GM18505 (cell line): ENCODE results near the gene NTRK2.

Experiments
- ATAC-seq: cut with Tn5 transposase; IDR thresholded peaks from one replicate; pipeline ENCODE4 v1.9.1; 2021; ENCODE audit not compliant: unreplicated experiment
- POLR2A ChIP-seq: IDR thresholded peaks from 4 replicates; pipeline ENCODE4 v1.6.1; 2011; ENCODE audit warnings: borderline replicate concordance; ENCODE audit not compliant: insufficient read depth, insufficient read length; ENCODE audit errors: extremely low read depth

The NTRK2 gene

DNA sequence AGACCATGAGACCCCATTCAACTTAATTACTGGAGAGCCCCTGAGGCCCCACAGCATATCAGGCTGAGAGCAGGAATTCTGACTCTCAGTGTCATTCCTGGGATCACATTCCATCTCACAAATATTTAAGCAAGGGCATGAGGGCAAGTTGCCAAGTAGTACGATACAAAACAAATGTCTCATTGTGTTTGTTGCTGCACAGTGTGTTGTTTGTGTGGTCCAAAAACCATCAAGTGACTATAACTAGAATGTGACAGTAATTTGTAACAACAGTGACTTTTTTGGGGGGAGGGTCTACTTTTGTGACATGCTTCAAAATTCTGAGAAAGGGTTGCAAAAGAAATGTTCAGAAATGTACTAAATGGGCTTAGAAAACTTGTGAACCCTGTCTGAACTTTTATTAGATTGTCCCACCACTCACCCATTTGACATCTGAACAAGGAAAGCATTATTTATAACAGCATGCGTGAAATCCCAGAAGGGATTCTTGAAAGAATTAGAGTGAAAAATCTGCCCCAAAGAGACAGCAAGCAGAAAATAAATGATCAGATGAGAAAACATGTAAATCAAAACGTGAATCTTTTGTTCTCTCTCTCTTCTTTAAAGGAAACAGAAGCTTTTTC, 347.0 kb downstream of the NTRK2 start:
- no peak for ATAC-seq
- no peak for TF ChIP-seq POLR2A

DNA sequence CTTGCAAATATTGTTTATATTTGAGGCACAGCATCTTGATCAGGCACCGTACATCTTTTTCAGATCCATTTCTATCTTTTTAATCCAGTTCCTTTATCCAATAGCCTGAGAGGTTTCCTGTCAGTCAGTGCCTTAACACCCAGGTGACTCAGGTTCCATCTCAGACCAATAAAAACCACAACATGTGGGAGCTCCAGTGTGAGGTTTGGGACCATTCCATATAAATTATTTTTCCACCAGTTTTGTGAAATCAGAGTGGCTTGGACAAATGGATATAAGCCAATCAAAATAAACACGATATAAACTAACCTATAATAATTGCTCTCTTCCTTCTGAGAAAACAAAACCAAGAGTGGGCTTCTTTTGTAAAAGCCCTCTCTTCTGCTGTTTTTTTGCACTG, 351.3 kb downstream of the NTRK2 start:
- TF ChIP-seq POLR2A, result no peak
- no peak for ATAC-seq

DNA sequence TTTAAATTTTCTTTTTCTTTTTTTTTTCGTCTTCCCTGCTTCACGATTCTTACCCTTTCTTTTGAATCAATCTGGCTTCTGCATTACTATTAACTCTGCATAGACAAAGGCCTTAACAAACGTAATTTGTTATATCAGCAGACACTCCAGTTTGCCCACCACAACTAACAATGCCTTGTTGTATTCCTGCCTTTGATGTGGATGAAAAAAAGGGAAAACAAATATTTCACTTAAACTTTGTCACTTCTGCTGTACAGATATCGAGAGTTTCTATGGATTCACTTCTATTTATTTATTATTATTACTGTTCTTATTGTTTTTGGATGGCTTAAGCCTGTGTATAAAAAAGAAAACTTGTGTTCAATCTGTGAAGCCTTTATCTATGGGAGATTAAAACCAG, 352.2 kb downstream of the NTRK2 start:
- TF ChIP-seq POLR2A, result no peak
- no peak for ATAC-seq

DNA sequence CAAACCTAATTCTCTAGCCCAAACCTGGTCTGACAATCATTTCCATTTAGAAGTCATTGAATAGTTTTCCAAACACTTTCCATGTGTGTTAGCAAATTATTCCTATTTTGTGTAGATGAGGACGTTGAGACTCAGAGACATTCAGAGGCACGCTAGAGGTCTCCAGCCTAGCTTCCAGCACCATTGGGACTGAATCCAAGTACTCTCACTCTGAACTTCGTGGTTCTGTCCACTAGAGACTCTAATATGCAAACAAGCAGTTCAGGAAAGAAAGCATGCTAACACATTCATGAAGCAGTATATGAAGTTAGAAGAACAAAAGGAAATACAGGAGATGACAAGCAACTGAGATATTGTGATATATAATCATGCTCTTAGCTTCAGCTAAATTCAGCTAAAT, 354.8 kb downstream of the NTRK2 start:
- no peak for ATAC-seq
- TF ChIP-seq POLR2A, result no peak

DNA sequence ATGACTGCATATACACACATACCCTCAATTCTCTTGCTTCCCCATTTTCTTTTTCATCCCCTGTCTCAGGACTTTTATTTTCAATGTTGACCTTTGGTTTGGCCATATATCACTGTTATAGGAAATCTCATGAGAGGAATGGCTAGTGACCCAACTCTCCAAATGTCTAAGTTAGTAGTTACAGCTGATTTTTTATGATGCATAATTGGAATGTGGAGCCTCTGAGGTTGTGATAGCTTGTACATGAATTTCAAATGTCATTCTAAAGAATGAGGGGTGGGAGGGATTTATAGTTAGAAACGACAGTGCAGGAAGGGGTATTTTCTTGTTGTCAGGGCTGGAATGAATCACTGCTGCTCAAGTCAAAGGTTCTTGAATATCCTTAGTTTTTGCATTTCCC, 356.1 kb downstream of the NTRK2 start:
- no peak for TF ChIP-seq POLR2A
- no peak for ATAC-seq

- no peak for ATAC-seq
- TF ChIP-seq POLR2A, result no peak
Observed at GRCh38 chr9:85027870-85028269, 358.3 kb downstream of the NTRK2 start.

- ATAC-seq, result no peak
- no peak for TF ChIP-seq POLR2A
Observed at GRCh38 chr9:85030316-85030715, 360.8 kb downstream of the NTRK2 start.

DNA sequence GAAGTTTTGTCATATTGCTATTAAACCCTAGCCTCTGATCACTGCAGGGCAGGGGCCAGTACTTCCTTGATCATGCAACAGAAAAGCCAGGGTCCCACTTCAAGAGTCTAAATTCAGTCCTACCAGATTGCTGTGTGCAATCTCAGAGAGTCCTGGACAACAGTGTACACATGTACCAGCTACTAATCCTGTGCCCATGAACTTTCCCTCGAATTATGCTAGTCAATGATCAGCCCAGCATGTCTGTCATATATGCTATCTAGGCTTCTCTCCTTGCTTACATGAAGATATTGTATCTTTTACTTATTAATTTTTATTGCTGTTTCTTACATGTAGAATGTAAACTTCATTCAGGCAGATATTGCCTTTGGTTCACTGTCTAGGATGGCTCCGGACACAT, 367.0 kb downstream of the NTRK2 start:
- no peak for TF ChIP-seq POLR2A
- ATAC-seq, result no peak

GRCh38 chr9:85038061-85038460, 368.5 kb downstream of the NTRK2 start:
- no peak for ATAC-seq
- TF ChIP-seq POLR2A, result no peak

DNA sequence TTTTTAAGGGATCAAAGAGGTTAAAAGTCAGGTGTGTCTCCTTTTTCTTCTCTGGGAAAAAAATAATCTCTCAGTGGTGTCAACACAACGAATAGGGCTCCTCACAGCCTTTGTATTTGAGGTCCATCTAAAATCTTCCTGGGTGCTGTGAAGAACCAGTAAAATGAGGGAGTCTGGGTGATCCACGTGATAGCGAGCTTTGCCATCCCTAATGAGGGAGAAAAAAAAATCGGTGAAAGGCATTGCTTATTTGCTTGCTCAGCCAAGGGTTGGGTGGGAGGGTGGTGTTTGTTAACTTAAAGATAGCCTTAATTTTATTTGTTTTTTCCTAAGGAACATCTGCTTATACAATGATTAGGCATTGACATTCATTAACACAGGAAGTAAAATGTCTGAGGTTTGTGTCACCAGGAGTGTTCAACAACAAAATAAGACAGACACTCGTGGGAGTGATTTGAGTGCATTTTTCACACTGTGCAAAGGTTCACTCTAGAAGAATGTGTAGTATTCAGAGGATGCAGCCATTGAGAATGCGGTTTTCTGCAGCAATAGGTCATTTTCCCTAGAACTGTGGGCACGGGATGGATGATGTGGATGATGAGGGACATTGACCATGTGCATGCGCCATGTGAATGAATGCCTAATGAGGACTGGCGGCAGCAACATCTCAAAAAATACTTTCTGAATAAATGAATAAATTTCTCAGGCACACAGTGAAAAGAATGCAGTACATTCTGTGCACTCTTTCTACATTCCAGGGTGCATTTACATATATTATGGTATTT, 369.5 kb downstream of the NTRK2 start:
- TF ChIP-seq POLR2A, result no peak
- no peak for ATAC-seq

DNA sequence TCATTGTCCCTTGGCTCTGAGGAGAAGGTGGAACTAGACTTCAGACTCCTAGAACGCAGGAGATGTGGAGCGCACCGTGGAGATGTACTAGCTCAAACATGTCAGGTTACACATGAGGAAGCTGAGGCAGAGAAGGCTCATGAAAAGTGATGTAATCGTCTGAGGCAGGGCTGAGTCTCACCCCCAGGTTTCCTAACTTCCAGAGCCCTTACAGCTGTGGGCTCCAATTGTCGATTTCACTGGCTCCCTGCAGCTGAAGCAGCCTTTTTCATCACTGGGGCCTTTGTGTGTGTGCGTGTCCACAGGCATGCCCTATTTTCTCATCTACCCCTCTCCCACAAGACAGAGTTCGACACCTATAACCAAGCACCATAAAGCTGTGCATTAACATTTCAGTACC, 370.6 kb downstream of the NTRK2 start:
- TF ChIP-seq POLR2A, result no peak
- ATAC-seq, result no peak

DNA sequence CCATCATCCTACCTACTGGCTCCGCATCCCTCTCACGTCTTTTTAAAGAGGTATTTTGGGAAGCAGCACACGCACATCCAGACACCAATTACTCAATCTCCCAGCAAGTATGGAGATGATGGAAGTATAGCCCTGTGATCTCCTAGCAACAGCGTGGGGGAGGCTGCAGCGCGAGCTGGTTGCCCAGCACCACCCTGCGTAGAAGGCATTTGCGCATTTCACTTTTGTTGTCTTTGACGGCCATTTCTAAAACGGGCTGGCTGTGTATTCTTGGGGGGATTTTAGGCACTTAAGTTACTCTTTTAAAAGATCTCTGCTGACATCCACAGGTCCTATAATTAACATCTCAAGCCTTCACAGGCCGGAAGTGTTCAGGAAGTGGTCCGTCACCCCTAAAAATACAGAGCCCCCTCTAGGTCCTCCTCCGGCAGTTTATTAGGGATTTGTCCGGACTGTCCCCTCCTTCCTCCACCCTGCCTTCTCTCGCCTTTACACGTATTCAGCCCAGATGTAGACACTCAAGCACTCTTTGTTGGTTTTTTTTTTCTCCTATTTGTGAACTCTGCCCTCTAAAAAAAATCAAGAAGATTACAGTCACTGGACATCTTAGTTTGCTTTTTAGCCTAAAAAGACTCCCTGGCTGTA, 371.4 kb downstream of the NTRK2 start:
- no peak for TF ChIP-seq POLR2A
- no peak for ATAC-seq

DNA sequence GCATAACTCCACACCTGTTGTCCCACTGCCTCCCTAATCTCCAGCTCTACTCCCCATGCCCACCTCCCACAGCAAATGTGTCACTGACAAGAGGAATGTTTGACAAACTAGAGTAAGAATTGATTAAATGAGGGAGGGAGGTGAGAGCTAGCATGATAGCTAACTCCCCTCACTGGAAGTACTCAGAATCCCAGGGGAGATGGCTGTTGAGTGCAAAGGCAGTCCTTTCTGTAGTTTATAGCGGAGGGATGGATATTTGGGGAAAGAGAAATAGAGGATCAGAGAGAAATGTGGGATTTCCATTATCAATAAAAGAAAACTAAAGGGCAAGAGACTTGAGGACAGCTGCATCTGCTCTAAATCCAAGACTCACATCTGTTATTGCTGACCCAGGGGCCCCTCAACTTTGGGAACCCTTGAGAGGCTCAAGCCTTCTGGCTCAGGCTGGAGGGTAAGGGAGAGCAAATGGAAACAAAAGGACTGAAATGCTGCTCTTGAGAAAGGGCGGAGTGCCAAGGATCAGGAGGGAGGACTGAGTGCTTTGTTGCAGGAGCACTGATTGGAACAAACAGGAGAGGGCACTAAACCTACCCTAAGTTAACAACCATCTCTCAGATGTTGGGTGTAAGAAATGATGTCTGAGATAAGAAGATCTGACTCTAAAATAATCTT, 372.1 kb downstream of the NTRK2 start:
- TF ChIP-seq POLR2A, result no peak
- ATAC-seq, result no peak

GRCh38 chr9:85042981-85043647, 373.6 kb downstream of the NTRK2 start:
- TF ChIP-seq POLR2A, result no peak
- no peak for ATAC-seq

DNA sequence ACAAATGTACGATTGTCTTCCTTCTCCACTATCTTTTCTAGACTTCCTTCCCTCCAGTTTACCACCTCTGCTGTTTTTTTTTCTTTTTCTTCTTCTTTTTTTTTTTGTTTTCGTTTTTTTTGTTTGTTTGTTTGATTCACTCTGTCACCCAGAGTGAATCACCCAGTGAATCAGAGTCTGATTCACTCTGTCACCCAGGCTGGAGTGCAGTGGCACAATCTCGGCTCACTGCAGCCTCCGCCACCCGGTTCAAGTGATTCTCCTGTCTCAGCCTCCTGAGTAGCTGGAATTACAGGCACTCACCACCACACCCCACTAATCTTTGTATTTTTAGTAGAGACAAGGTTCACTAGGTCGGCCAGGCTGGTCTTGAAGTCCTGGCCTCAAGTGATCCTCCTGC, 375.7 kb downstream of the NTRK2 start:
- ATAC-seq, result no peak
- TF ChIP-seq POLR2A, result no peak
